ENCODE data around the gene FGF2.
"Not testable (repeated sequence)": the region's sequence is repeated elsewhere in the genome, so short reads cannot be mapped to it uniquely, and the experiment has no call there.

FGF2 gene

GRCh38 chr4:122847931-122848330 is 21.3 kb downstream of the FGF2 start:
- ATAC-seq (no peak), DNase-seq (no peak)

DNA sequence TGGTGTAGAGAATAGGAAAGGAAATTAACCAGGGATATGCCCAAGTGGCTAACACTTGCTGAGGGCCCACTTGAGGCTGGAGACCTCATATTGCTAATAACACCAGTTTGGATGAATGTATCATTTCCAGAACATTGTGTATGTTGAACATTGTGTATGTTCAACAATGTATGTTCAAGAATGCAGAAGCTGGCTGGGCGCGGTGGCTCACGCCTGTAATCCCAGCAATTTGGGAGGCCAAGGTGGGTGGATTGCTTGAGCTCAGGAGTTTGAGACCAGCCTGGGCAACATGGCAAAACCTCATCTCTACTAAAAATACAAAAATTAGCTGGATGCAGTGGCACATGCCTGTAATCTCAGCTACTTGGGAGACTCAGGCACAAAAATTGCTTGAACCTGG is 23.2 kb downstream of the FGF2 start:
- not testable (repeated sequence) for DNase-seq, ATAC-seq

- no peak for ATAC-seq
Measured at GRCh38 chr4:122851568-122851967, 24.9 kb downstream of the FGF2 start.

GRCh38 chr4:122854447-122855352 is 28.1 kb downstream of the FGF2 start:
- DNase-seq (no peak), ATAC-seq (no peak)

More at GRCh38 chr4:122851568-122851967, 24.9 kb downstream of the FGF2 start:
- no peak for DNase-seq

- DNase-seq (no peak), ATAC-seq (no peak)
Measured at GRCh38 chr4:122855353-122855890, 28.8 kb downstream of the FGF2 start.

GRCh38 chr4:122857160-122857559 is 30.5 kb downstream of the FGF2 start:
- DNase-seq: no peak
- no peak for ATAC-seq

- no peak for DNase-seq
- ATAC-seq: no peak
Measured at GRCh38 chr4:122858705-122859104, 32.1 kb downstream of the FGF2 start.

DNA sequence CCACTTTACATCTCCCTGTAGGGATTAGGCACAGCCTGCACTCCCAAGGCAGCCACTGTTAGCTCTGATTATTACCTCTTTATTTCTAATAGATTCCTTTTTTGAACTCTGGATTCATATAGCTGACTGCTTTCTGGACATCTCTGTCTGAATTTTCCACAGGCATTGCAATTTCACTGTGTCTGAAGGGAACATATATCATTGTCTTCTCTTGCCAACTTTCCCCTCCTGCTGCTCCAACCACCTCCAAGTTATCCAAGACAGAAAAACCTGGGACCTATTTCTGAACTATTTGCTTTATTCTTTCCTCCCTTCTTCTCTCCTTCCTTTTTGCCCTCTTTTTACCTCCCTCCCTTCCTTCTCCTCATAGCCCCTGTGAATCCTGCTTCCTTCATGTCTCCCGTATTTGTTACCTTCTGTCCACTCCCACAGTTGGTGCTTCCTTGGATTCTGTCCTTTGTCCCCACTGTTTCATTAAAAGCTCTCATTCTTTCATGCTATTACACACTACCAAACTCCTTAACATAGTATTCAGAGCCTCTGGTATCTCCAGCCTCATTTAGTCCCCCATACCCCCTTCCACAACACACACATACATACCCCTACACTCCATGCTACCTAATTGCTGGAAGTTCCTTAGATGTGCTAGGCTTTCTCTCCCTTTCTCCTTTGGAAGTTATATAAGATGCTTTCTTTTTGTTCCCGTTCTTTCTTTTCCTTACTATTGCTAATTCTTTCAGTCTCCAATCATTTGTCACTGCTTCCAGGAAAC is 34.7 kb downstream of the FGF2 start:
- ATAC-seq (no peak), DNase-seq (no peak)

GRCh38 chr4:122863639-122864038 is 37.0 kb downstream of the FGF2 start:
- ATAC-seq: no peak

GRCh38 chr4:122865425-122865824 is 38.8 kb downstream of the FGF2 start:
- DNase-seq (no peak), ATAC-seq (no peak)

More at GRCh38 chr4:122863639-122864038, 37.0 kb downstream of the FGF2 start:
- DNase-seq: no peak

DNA sequence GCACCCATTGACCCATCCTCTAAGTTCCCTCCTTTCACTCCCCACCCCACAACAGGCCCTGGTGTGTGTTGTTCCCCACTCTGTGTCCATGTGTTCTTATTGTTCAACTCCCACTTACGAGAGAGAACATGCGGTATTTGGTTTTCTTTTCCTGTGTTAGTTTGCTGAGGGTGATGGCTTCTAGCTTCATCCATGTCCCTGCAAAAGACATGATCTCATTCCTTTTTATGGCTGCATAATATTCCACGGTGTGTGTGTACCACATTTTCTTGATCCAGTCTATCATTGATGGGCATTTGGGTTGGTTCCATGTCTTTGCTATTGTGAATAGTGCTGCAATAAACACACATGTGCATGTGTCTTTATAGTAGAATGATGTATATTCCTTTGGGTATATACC is 41.6 kb downstream of the FGF2 start:
- not testable (repeated sequence) for DNase-seq, ATAC-seq

DNA sequence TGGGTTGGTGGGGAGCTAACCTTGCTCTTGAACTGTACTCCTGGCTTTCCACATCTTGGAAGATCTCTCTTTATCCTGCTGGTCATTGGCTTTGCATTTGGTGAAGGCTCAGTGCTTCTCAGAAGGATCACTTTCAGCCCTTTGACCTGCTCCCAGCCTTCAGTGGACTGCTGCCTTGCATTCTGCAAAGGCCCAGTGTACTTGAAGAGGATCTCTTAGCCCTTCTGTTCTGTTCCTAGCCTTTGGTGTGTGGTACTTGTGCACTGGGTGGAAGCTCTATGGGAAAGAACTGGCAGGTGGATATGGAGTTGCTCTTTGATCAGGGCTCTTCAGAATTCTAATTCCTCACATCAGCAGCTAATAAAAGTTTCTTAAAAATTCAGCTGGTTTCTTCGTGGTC is 46.5 kb downstream of the FGF2 start:
- DNase-seq: no peak
- no peak for ATAC-seq

GRCh38 chr4:122873821-122874593 is 47.4 kb downstream of the FGF2 start:
- DNase-seq: no peak
- ATAC-seq: no peak

- no peak for ATAC-seq
- DNase-seq: no peak
Measured at GRCh38 chr4:122875949-122876348, 49.3 kb downstream of the FGF2 start.

DNA sequence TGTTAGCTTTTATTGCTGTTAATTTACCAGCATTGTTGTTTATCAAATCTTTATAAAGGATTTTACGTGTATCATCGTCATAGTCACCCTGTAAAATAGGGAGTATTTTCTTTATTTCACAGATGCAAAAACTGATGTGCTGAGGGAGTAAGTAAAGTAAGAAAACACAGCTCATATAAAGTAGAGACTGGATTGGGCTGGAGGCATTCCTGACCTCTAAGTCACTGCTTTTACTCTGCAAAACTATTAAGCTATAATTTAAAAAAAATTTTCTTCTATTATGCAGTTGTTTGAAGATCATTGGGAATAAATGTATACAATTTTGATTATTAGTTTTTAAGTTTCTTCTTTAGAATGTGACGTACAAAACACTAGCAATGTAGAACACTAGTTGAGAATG is 49.8 kb downstream of the FGF2 start:
- DNase-seq: no peak
- no peak for ATAC-seq

- no peak for ATAC-seq
- DNase-seq: no peak
Measured at GRCh38 chr4:122879001-122879400, 52.4 kb downstream of the FGF2 start.

GRCh38 chr4:122882857-122883735 is 56.5 kb downstream of the FGF2 start:
- DNase-seq: no peak
- no peak for ATAC-seq

- no peak for DNase-seq
- ATAC-seq: no peak
Measured at GRCh38 chr4:122884499-122884898, 57.9 kb downstream of the FGF2 start.

DNA sequence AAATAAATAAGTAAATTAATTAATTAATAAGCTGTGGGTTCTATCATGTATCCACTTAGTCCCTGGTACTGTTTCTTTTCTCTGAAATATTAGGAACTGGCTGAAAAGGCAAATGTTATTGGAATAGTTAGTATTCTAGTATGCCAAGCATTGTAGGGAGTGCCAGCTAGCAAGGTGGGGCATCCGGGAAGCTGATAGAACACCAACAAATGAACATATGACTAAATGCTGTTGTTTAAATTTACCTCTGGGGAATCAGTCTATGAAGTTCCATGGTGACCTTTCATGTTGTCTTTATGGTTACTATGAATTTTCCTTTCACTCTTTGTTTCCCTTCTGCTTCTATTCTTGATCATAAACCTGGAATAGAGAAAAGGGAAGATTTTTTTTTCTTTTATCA is 63.1 kb downstream of the FGF2 start:
- DNase-seq (no peak), ATAC-seq (no peak)

DNA sequence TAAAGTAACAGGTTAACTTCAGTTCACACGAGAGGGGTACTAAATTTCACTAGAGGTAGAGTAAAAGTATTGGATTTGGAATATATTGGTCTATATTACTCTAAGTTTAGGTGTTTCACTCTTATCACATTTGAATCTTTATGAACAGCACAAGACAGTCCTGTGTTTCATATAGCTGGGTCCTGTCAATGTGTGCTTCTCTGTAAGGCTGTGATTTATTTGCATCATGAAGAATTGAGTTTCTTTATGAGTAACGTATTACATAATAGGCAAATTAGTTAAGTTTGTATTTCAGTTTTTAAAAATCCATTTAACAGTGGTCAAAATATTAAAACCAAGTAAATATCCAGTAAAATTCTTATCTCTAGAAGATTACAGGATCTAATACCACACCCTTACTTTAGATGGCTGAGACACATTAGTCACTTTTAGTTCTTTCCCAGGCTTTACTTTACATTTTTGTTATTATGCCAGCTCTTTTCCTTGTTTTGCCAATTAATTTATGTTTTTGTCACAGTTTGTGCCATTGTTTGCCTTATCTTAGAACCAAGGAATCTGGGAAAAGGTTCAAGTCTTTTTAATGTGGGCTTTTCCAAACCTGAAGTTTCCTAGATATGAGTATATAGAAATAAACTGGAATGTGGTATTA is 63.6 kb downstream of the FGF2 start:
- DNase-seq: no peak
- ATAC-seq: no peak

DNA sequence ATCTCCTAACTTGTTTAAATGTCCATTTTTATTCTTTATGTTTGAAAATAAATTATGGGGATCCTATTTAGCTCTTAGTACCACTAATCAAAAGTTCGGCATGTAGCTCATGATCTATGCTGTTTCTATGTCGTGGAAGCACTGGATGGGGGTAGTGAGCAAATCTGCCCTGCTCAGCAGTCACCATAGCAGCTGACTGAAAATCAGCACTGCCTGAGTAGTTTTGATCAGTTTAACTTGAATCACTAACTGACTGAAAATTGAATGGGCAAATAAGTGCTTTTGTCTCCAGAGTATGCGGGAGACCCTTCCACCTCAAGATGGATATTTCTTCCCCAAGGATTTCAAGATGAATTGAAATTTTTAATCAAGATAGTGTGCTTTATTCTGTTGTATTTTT is 68.2 kb downstream of the FGF2 start:
- DNase-seq: no peak
- no peak for ATAC-seq

Data from stimulated activated naive CD8-positive, alpha-beta T cell treated with anti-CD3 and anti-CD28 coated beads, Interleukin-15, Interleukin-2, amounts not matched to agents 100 U/mL and 50 U/mL, for 24 hours (primary cell).